Loucy (cell line): ENCODE measurements around the gene DSCAML1.

Source experiments
- H2AFZ ChIP-seq: fragments of 200-600 bp; sonication (generic); 2 replicates; pipeline ENCODE4 v1.6.0; 2016; ENCODE audit warnings: antibody characterized with exemption, mild to moderate bottlenecking, low read length, moderate library complexity
- H3F3A ChIP-seq: fragments of 200-600 bp; 2 replicates; pipeline ENCODE4 v1.6.0; 2016; ENCODE audit warnings: antibody characterized with exemption, low read depth, mild to moderate bottlenecking
- H3K27me3 ChIP-seq: fragments of 200-600 bp; sonication (generic); 2 replicates; pipeline ENCODE4 v1.6.1; 2014; ENCODE audit warnings: low read length, mild to moderate bottlenecking; ENCODE audit not compliant: insufficient read depth, poor library complexity, severe bottlenecking
- H3K36me3 ChIP-seq: fragments of 200-600 bp; sonication (generic); 2 replicates; pipeline ENCODE4 v1.6.1; 2016; ENCODE audit warnings: low read length; ENCODE audit not compliant: insufficient read depth
- H3K4me1 ChIP-seq: fragments of 200-600 bp; sonication (generic); 2 replicates; pipeline ENCODE4 v1.5.1; 2014; ENCODE audit warnings: low read length, mild to moderate bottlenecking; ENCODE audit not compliant: insufficient read depth, poor library complexity, severe bottlenecking
- H3K4me2 ChIP-seq: fragments of 200-600 bp; sonication (generic); 2 replicates; pipeline ENCODE4 v1.6.0; 2014; ENCODE audit warnings: antibody characterized with exemption, low read length, low read depth, mild to moderate bottlenecking; ENCODE audit not compliant: poor library complexity, severe bottlenecking
- H3K4me3 ChIP-seq: fragments of 200-600 bp; sonication (generic); 2 replicates; pipeline ENCODE4 v1.5.1; 2014; ENCODE audit warnings: low read length, mild to moderate bottlenecking, mixed read lengths; ENCODE audit not compliant: poor library complexity, severe bottlenecking
- H3K79me2 ChIP-seq: fragments of 200-600 bp; sonication (generic); 2 replicates; pipeline ENCODE4 v1.6.1; 2014; ENCODE audit warnings: low read length; ENCODE audit not compliant: insufficient read depth
- H3K9ac ChIP-seq: fragments of 200-600 bp; sonication (generic); 2 replicates; pipeline ENCODE4 v1.6.0; 2014; ENCODE audit warnings: mild to moderate bottlenecking, low read depth, low read length, moderate library complexity; ENCODE audit not compliant: poor library complexity, severe bottlenecking
- H3K9me2 ChIP-seq: fragments of 200-600 bp; sonication (generic); replicated peaks from 2 replicates; pipeline ENCODE4 v1.6.1; 2016; ENCODE audit warnings: low read depth, low read length, mixed read lengths
- H3K9me3 ChIP-seq: fragments of 200-600 bp; sonication (generic); 2 replicates; pipeline ENCODE4 v1.6.1; 2014; ENCODE audit warnings: mild to moderate bottlenecking, antibody characterized with exemption, low read length, low read depth; ENCODE audit not compliant: insufficient read depth
- H4K20me1 ChIP-seq: fragments of 200-600 bp; sonication (generic); 2 replicates; pipeline ENCODE4 v1.6.0; 2014; ENCODE audit warnings: antibody characterized with exemption, low read length, mild to moderate bottlenecking; ENCODE audit not compliant: insufficient read depth, poor library complexity, severe bottlenecking
- CTCF ChIP-seq: fragments of 200-600 bp; sonication (generic); conservative IDR thresholded peaks from 2 replicates; pipeline ENCODE4 v1.5.1; 2014; ENCODE audit warnings: mild to moderate bottlenecking, antibody characterized with exemption, low read length
- EZH2phosphoT487 ChIP-seq: fragments of 200-600 bp; IDR thresholded peaks from 2 replicates; pipeline ENCODE4 v1.6.1; 2018; ENCODE audit warnings: antibody characterized with exemption, mild to moderate bottlenecking, moderate library complexity, borderline replicate concordance

DSCAML1 gene

DNA sequence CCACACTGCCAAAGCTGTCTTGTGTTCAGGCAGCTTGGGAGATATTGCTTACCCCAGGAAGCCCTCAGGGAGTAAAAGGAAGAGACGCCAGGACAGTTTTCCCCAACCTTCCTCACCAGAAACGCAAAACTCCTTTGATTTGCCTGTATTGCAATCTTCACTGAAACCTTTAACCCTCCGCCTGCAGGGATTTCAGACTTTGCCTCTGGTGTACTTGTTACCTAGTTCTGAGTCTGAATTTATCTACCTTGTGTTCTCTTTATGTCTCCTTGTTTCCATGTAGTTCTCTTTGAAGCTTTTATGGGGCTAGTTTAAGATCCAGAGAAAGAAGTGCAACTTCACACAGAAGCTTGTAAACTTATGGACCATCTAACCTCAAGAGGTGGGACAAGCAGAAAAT, 154.2 kb downstream of the DSCAML1 start:
- TF ChIP-seq CTCF, result no peak
- no peak for TF ChIP-seq EZH2phosphoT487
- Histone ChIP-seq H3F3A (no peaks in the 10 kb centered on the region), H3K4me3 (no peak overlapping the region), H3K27me3 (no peaks in the 10 kb centered on the region), H3K9me3 (no peaks in the 10 kb centered on the region), H3K36me3 (no peaks in the 10 kb centered on the region), H3K79me2 (no peaks in the 10 kb centered on the region), H3K4me2 (no peak overlapping the region), H2AFZ (no peak overlapping the region), H3K9me2 (no peaks in the 10 kb centered on the region), H3K4me1 (no peaks in the 10 kb centered on the region), H4K20me1 (no peaks in the 10 kb centered on the region), H3K9ac (no peak overlapping the region)

DNA sequence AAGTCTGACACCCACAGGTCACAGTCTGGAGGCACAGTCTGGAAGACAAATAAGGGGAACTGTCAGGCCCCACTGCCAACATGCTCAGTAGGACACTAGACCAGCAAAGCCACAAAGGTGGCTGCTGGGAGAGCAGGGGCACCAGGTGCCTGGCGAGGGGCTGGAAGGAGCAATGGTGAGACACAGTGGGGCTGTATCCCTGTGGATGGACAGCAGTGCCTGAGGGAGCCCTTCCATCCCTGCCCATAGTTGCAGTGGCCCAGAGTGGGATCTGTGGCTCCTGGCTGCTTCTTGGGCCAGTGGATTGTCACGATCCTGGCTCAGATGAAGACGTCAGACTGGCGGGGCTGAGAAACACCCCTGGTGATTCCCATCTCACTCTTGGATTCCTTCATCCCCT, 154.6 kb downstream of the DSCAML1 start:
- Histone ChIP-seq H3K4me2 (no peak overlapping the region), H3K36me3 (no peaks in the 10 kb centered on the region), H3K9me2 (no peaks in the 10 kb centered on the region), H3K27me3 (no peaks in the 10 kb centered on the region), H4K20me1 (no peaks in the 10 kb centered on the region), H3K79me2 (no peaks in the 10 kb centered on the region), H3K9me3 (no peaks in the 10 kb centered on the region), H3K4me1 (no peaks in the 10 kb centered on the region), H2AFZ (no peak overlapping the region), H3F3A (no peaks in the 10 kb centered on the region), H3K4me3 (no peak overlapping the region), H3K9ac (no peak overlapping the region)
- no peak; the same call in 1 of the 2 replicates for TF ChIP-seq CTCF
- no peak for TF ChIP-seq EZH2phosphoT487

GRCh38 chr11:117641008-117641915, 155.8 kb downstream of the DSCAML1 start:
- no peaks in the 10 kb centered on the region for H3K79me2 ChIP-seq
- TF ChIP-seq EZH2phosphoT487, result no peak
- no peak for TF ChIP-seq CTCF
- no peak overlapping the region for H3K9ac ChIP-seq
- no peaks in the 10 kb centered on the region for H3K27me3 ChIP-seq
- H3K9me3 ChIP-seq, result no peaks in the 10 kb centered on the region
- H3K4me1 ChIP-seq, result no peaks in the 10 kb centered on the region
- no peak overlapping the region for H2AFZ ChIP-seq
- no peaks in the 10 kb centered on the region for H3K9me2 ChIP-seq
- H3K4me3 ChIP-seq, result no peak overlapping the region
- no peaks in the 10 kb centered on the region for H3K36me3 ChIP-seq
- no peaks in the 10 kb centered on the region for H3F3A ChIP-seq
- no peak overlapping the region for H3K4me2 ChIP-seq
- H4K20me1 ChIP-seq, result no peaks in the 10 kb centered on the region
